DND-41 (cell line): ENCODE measurements around the gene DACT1.

Experiments used
- CTCF ChIP-seq: IDR thresholded peaks from 2 replicates; pipeline ENCODE4 v1.5.1; 2012; ENCODE audit warnings: borderline replicate concordance, low read length, moderate library complexity, mild to moderate bottlenecking; ENCODE audit not compliant: poor library complexity, severe bottlenecking; ENCODE audit errors: extremely low read depth
- EZH2 ChIP-seq: IDR thresholded peaks from 3 replicates; pipeline ENCODE4 v1.6.1; 2012; ENCODE audit warnings: borderline replicate concordance, low read depth, mild to moderate bottlenecking, moderate library complexity, low read length, inconsistent platforms; ENCODE audit not compliant: severe bottlenecking

DNA sequence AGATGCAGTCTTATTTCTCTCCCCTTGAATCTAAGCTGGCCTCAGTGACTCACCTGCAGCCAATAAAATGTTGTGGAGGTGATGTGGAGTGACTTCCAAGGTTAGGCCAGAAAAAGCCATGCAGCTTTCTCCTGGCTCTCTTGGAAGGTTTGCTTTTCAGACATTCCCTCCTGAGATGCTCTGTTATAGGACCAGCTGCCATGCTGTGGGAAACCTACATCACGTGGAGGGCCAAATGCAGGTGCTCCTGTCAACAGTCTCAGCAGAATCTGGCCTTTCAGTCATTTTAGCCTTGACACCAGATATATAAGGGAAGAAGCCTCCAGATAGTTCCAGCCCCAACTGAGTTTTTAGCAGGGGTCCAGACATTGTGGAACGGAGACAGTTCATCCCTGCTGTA is 38.1 kb upstream of the DACT1 start:
- TF ChIP-seq CTCF = no peak
- TF ChIP-seq EZH2 = no peak
